K562 (cell line): ENCODE measurements around the gene ZBTB8A. TPM values are rescaled to one million over a fixed set of nuclear protein-coding genes. Genes with fewer than 3 reads are reported as not detected.

Experiments
- ATAC-seq: fragments of 200-7000 bp; cut with Tn5 transposase; 3 replicates; pipeline ENCODE4 v1.9.1; 2020; ENCODE audit warnings: moderate library complexity
- BruUV-seq: library from RNA; stranded (reverse); fragments of 400-500 nt; replicated peaks from 2 replicates; lab custom pipeline; 2021; lab: Mats Ljungman, UMichigan
- CTCF ChIA-PET: fragments of 300-600 bp; formaldehyde crosslinking; extraction: SDS; loops from one replicate; lab custom pipeline; 2021; ENCODE audit warnings: low intra/inter-chr PET ratio; lab: Yijun Ruan, JAX
- POLR2A ChIA-PET: fragments of 300-600, 350-650 bp; sonication (Branson Sonifier 250); formaldehyde crosslinking; extraction: SDS; loops from one replicate; lab custom pipeline; 2021; ENCODE audit warnings: antibody characterized with exemption, inconsistent platforms; lab: Yijun Ruan, JAX
- DNase-seq, 4 experiments: peaks; one replicate each; pipeline versions ENCODE4 v3.0.0 to v3.0.0-alpha.2; 2011 to 2018; ENCODE audit warnings: low spot score in 3 of 4, mixed read lengths in 3 of 4; ENCODE audit errors: extremely low read depth in 1 of 4
- FAIRE-seq: peaks from 2 replicates; lab custom pipeline; 2011; peaks lifted over from hg19 to GRCh38; lab: Jason Lieb, UNC
- H2AFZ ChIP-seq: 2 replicates; pipeline ENCODE4 v1.6.0; 2011; ENCODE audit warnings: low read depth, low read length, control low read depth, inconsistent platforms
- H3K27ac ChIP-seq: fragments of 200-600 bp; 3 replicates; pipeline ENCODE4 v1.8.0; 2011; ENCODE audit warnings: low read depth, mild to moderate bottlenecking, control low read depth, inconsistent platforms, low read length, moderate library complexity, mixed read lengths; ENCODE audit errors: extremely low read depth
- H3K27me3 ChIP-seq, 2 experiments: fragments of 300-600 bp in 1 of 2; 2 replicates in 1 of 2; 3 replicates in 1 of 2; pipeline versions ENCODE4 v1.6.0 to v1.8.0; 2011; ENCODE audit warnings: inconsistent platforms in 2 of 2, low read length in 2 of 2, mild to moderate bottlenecking in 1 of 2, mixed read lengths in 1 of 2, moderate library complexity in 1 of 2; ENCODE audit not compliant: control insufficient read depth in 2 of 2, insufficient read depth in 2 of 2
- H3K36me3 ChIP-seq: fragments of 300-600 bp; 3 replicates; pipeline ENCODE4 v1.8.0; 2011; ENCODE audit warnings: mild to moderate bottlenecking, low read length, inconsistent platforms; ENCODE audit not compliant: control insufficient read depth, insufficient read depth
- H3K4me1 ChIP-seq, 2 experiments: fragments of 200-600 bp in 1 of 2; replicated peaks in 1 of 2; 2 replicates in 1 of 2; 3 replicates in 1 of 2; pipeline versions ENCODE4 v1.5.1 to v1.8.0; 2011; ENCODE audit warnings: inconsistent platforms in 2 of 2, low read length in 2 of 2, mild to moderate bottlenecking in 1 of 2, mixed read lengths in 1 of 2, moderate library complexity in 1 of 2; ENCODE audit not compliant: control insufficient read depth in 2 of 2, insufficient read depth in 2 of 2
- H3K4me2 ChIP-seq: 2 replicates; pipeline ENCODE4 v1.6.1; 2011; ENCODE audit warnings: low read length, control low read depth, inconsistent platforms, mixed read lengths; ENCODE audit not compliant: insufficient read depth
- H3K4me3 ChIP-seq: fragments of 200-600 bp; sonication (generic), shearing (Covaris generic); 2 replicates; pipeline ENCODE4 v1.5.1; 2016; ENCODE audit warnings: control low read depth, inconsistent platforms
- H3K79me2 ChIP-seq: fragments of 200-600 bp; 3 replicates; pipeline ENCODE4 v1.8.0; 2011; ENCODE audit warnings: low read length, inconsistent platforms; ENCODE audit not compliant: control insufficient read depth, insufficient read depth
- H3K9ac ChIP-seq, 2 experiments: 2 replicates each; pipeline versions ENCODE4 v1.6.0 to v1.6.1; 2011; ENCODE audit warnings: low read depth in 2 of 2, low read length in 2 of 2, control low read depth in 1 of 2, inconsistent platforms in 1 of 2, mild to moderate bottlenecking in 1 of 2, mixed read lengths in 1 of 2; ENCODE audit not compliant: insufficient read depth in 1 of 2
- H3K9me1 ChIP-seq: one replicate; pipeline ENCODE4 v1.6.0; 2011; ENCODE audit warnings: inconsistent platforms, mild to moderate bottlenecking, low read length, moderate library complexity; ENCODE audit not compliant: control insufficient read depth, insufficient read depth
- H3K9me3 ChIP-seq: replicated peaks from 2 replicates; pipeline ENCODE4 v1.5.1; 2011; ENCODE audit warnings: low read depth, low read length, inconsistent platforms; ENCODE audit not compliant: control insufficient read depth, insufficient read depth
- H4K20me1 ChIP-seq: replicated peaks from 2 replicates; pipeline ENCODE4 v1.6.1; 2011; ENCODE audit warnings: low read length, inconsistent platforms, mixed read lengths; ENCODE audit not compliant: control insufficient read depth, insufficient read depth
- DIDO1 ChIP-seq: fragments of 450-650 bp; IDR thresholded peaks from 2 replicates; pipeline ENCODE4 v1.6.1; 2016; ENCODE audit warnings: low read depth, missing biosample characterization, missing genetic modification characterization
- ELF4 ChIP-seq: fragments of 450-650 bp; formaldehyde crosslinking; IDR thresholded peaks from 2 replicates; pipeline ENCODE4 v1.4.0; 2022; ENCODE audit warnings: missing genetic modification characterization
- FOSL1 ChIP-seq: fragments of 200-800 bp; sonication (Bioruptor generic); conservative IDR thresholded peaks from 2 replicates; pipeline ENCODE4 v1.6.1; 2016; ENCODE audit warnings: missing genetic modification characterization, missing compliant biosample characterization
- GATAD2B ChIP-seq: fragments of 450-650 bp; IDR thresholded peaks from 2 replicates; pipeline ENCODE4 v1.6.1; 2017; ENCODE audit warnings: mild to moderate bottlenecking, borderline replicate concordance
- IRF2 ChIP-seq: sonication (generic); formaldehyde crosslinking; IDR thresholded peaks from 2 replicates; pipeline ENCODE4 v1.8.1; 2022; ENCODE audit warnings: mild to moderate bottlenecking, missing genetic modification reagents
- MIER1 ChIP-seq: fragments of 450-650 bp; IDR thresholded peaks from 2 replicates; pipeline ENCODE4 v1.6.1; 2016; ENCODE audit warnings: antibody characterized with exemption, mild to moderate bottlenecking, low read depth
- MTA3 ChIP-seq: fragments of 450-650 bp; formaldehyde crosslinking; IDR thresholded peaks from 2 replicates; pipeline ENCODE4 v1.6.1; 2017; ENCODE audit warnings: mild to moderate bottlenecking, borderline replicate concordance
- RBM25 ChIP-seq: fragments of 200-400 bp; formaldehyde crosslinking; IDR thresholded peaks from 2 replicates; pipeline ENCODE4 v1.6.1; 2018; ENCODE audit warnings: low read length, low read depth, moderate library complexity; ENCODE audit not compliant: severe bottlenecking
- RUNX1 ChIP-seq: sonication (generic); IDR thresholded peaks from 2 replicates; pipeline ENCODE4 v1.6.1; 2016; ENCODE audit warnings: antibody characterized with exemption, low read depth
- ZNF146 ChIP-seq: IDR thresholded peaks from one replicate; pipeline ENCODE4 v1.6.1; 2018; ENCODE audit warnings: missing compliant biosample characterization; ENCODE audit not compliant: unreplicated experiment
- ZSCAN32 ChIP-seq: fragments of 450-650 bp; formaldehyde crosslinking; IDR thresholded peaks from 2 replicates; pipeline ENCODE4 v1.4.0; 2020; ENCODE audit warnings: mild to moderate bottlenecking, moderate library complexity
- WGBS: fragments of 100-300 bp; shearing (Covaris generic); methylation state at CpG from one replicate; pipeline ENCODE4 v1.1.6; 2016; ENCODE audit warnings: low coverage, mixed read lengths; ENCODE audit not compliant: insufficient coverage; ENCODE audit errors: missing lambda C conversion rate; 5-methylcytosine and 5-hydroxymethylcytosine counted together
- in situ Hi-C: fragments of 300-500 bp; cut with MboI; formaldehyde crosslinking; loops from 4 replicates; pipeline ENCODE4 v1.15.0; 2018; ENCODE audit warnings: inconsistent platforms, mixed read lengths
- intact Hi-C: fragments of 100-400 bp; cut with micrococcal nuclease; formaldehyde crosslinking; loops from 2 replicates; pipeline ENCODE4 v1.14.2; 2022
- polyA plus RNA-seq, 8 experiments: library from polyadenylated mRNA; depleted of rRNA in 4 of 8; stranded (reverse) in 5 of 8; unstranded in 3 of 8; fragments of >200 nt; fragmentation: Nextera tagmentation in 2 of 8; fragmentation: Illumina TruSeq in 1 of 8; extraction: Ambion mirVana in 2 of 8; extraction: Trizol in 1 of 8; gene quantifications; 2 replicates each; pipeline versions ENCODE4 v1.2.1 to v1.2.3, GENCODE V29; 2011 to 2014; ENCODE audit warnings: inconsistent platforms in 1 of 8, missing spikeins in 1 of 8
- total RNA-seq, 7 experiments: library from RNA; depleted of rRNA in 6 of 7; stranded (reverse); fragments of >200 nt in 6 of 7; fragmentation: Illumina TruSeq in 2 of 7; extraction: Trizol in 2 of 7; gene quantifications; 2 replicates each; pipeline versions ENCODE4 v1.2.1 to v1.2.3, GENCODE V29; 2011 to 2021; ENCODE audit warnings: low replicate concordance in 1 of 7
- TF ChIP-seq, protein P1 (sequence below), 2 experiments: IDR thresholded peaks; 2 replicates each; pipeline ENCODE4 v1.6.1; 2012; ENCODE audit warnings: improper control_type of control experiment in 2 of 2, low read depth in 2 of 2, low read length in 2 of 2, borderline replicate concordance in 1 of 2
- TF ChIP-seq, protein P2 (sequence below): sonication (generic); formaldehyde crosslinking; IDR thresholded peaks from 2 replicates; pipeline ENCODE4 v1.8.0; 2022; ENCODE audit warnings: mild to moderate bottlenecking, low read depth, missing genetic modification reagents

The ZBTB8A gene
- total and polyA plus RNA-seq, 9 of the 15 experiments (the other 6 are each of a cell fraction or from before 2014, with no cell fraction given), result 0.01 to 0.64 (median 0.09) TPM

DNA sequence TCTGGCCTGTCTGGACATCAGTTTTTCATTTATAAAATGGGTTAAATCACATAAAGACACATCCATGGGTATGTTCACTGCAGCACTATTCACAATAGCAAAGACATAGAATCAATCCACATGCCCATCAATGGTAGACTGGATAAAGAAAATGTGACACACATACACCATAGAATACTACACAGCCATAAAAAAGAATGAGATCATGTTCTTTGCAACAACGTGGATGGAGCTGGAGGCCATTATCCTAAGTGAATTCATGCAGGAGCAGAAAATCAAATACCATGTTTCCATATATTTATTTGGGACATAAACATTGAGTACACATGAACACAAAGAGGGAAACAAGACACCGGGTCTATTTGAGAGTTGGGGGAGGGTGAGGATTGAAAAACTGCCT, 83.0 kb downstream of the ZBTB8A start:
- Histone ChIP-seq H3K4me1 (no peaks in the 10 kb centered on the region; a peak in 1 of 5 replicates), H3K4me2 (no peak overlapping the region), H3K27me3 (no peaks in the 10 kb centered on the region), H2AFZ (no peak overlapping the region), H3K9ac (no peak overlapping the region), H3K9me1 (no peaks in the 10 kb centered on the region), H3K27ac (no peak overlapping the region), H3K4me3 (no peak overlapping the region), H4K20me1 (no peaks in the 10 kb centered on the region; the same call in 1 of the 2 replicates), H3K9me3 (no peaks in the 10 kb centered on the region), H3K79me2 (no peaks in the 10 kb centered on the region), H3K36me3 (peaks cover 33% of the 10 kb centered on the region; the same call in 1 of the 3 replicates)
- intact Hi-C loops (loop anchor here (2.0 to 5.0 kb wide), 2 partner anchors 100 to 173 kb away; no protein-coding TSS in a partner anchor), in situ Hi-C loops (no loop called here)
- 72% methylated on average over 2 of the region's 2 CpGs for WGBS
- no peak for ATAC-seq
- TF ChIP-seq GATAD2B, result no peak
- TF ChIP-seq, protein P1, sequence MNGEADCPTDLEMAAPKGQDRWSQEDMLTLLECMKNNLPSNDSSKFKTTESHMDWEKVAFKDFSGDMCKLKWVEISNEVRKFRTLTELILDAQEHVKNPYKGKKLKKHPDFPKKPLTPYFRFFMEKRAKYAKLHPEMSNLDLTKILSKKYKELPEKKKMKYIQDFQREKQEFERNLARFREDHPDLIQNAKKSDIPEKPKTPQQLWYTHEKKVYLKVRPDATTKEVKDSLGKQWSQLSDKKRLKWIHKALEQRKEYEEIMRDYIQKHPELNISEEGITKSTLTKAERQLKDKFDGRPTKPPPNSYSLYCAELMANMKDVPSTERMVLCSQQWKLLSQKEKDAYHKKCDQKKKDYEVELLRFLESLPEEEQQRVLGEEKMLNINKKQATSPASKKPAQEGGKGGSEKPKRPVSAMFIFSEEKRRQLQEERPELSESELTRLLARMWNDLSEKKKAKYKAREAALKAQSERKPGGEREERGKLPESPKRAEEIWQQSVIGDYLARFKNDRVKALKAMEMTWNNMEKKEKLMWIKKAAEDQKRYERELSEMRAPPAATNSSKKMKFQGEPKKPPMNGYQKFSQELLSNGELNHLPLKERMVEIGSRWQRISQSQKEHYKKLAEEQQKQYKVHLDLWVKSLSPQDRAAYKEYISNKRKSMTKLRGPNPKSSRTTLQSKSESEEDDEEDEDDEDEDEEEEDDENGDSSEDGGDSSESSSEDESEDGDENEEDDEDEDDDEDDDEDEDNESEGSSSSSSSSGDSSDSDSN (IDR thresholded peaks at IDR 0.05; ENCODE audit: borderline replicate concordance in 1 of 2, low read depth in 2 of 2, low read length in 2 of 2), result no peak
- no peak for TF ChIP-seq IRF2
- TF ChIP-seq ZSCAN32 (CRISPR knock-in tag), result no peak
- TF ChIP-seq DIDO1 (tag), result no peak
- peak; percentile 6 for TF ChIP-seq RBM25
- TF ChIP-seq, protein P2, sequence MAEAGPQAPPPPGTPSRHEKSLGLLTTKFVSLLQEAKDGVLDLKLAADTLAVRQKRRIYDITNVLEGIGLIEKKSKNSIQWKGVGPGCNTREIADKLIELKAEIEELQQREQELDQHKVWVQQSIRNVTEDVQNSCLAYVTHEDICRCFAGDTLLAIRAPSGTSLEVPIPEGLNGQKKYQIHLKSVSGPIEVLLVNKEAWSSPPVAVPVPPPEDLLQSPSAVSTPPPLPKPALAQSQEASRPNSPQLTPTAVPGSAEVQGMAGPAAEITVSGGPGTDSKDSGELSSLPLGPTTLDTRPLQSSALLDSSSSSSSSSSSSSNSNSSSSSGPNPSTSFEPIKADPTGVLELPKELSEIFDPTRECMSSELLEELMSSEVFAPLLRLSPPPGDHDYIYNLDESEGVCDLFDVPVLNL (CRISPR knock-in tag), result no peak
- peak; percentile 70 for TF ChIP-seq ZNF146 (CRISPR knock-in tag)
- no peak for TF ChIP-seq MIER1
- TF ChIP-seq RUNX1, result no peak
- no peak for TF ChIP-seq FOSL1
- TF ChIP-seq ELF4, result no peak
- TF ChIP-seq MTA3, result no peak
- CTCF ChIA-PET, result no interaction called here
- no peak for FAIRE-seq
- POLR2A ChIA-PET, result no interaction called here
- no TSS peak for BruUV-seq
- no peak for DNase-seq
